DMS53 (cell line): Measurements from ENCODE around the gene OSTC.
"Not testable (repeated sequence)": the region's sequence is repeated elsewhere in the genome, so short reads cannot be mapped to it uniquely, and the experiment has no call there.

ENCODE experiments used
- DNase-seq: peaks from one replicate; lab custom pipeline; 2025; lab: John Stamatoyannopoulos, UW

The OSTC gene

GRCh38 chr4:108646706-108647105 lies 3.7 kb upstream of the OSTC start:
- no peak for DNase-seq

GRCh38 chr4:108649863-108650211 lies 562 bp upstream of the OSTC start:
- DNase-seq, result no peak

- DNase-seq, result peak; percentile 31
These were observed 804 bp downstream of the OSTC start for GRCh38 chr4:108651014-108651791.

- DNase-seq, result no peak
These were observed 12.2 kb downstream of the OSTC start for GRCh38 chr4:108662629-108663028.

- DNase-seq, result no peak
These were observed 24.1 kb downstream of the OSTC start for GRCh38 chr4:108674356-108674977.

- no peak for DNase-seq
These were observed 31.0 kb downstream of the OSTC start for GRCh38 chr4:108681321-108681809.

GRCh38 chr4:108683479-108683878 lies 33.1 kb downstream of the OSTC start:
- DNase-seq, result peak; percentile 67

GRCh38 chr4:108685036-108685686 lies 34.8 kb downstream of the OSTC start:
- no peak for DNase-seq

GRCh38 chr4:108690738-108691137 lies 40.3 kb downstream of the OSTC start:
- DNase-seq, result no peak

- DNase-seq, result no peak
These were observed 42.8 kb downstream of the OSTC start for GRCh38 chr4:108693211-108693610.

- DNase-seq, result no peak
These were observed 43.4 kb downstream of the OSTC start for GRCh38 chr4:108693819-108694218.

GRCh38 chr4:108694423-108694822 lies 44.0 kb downstream of the OSTC start:
- peak; percentile 44 for DNase-seq

GRCh38 chr4:108695062-108695461 lies 44.7 kb downstream of the OSTC start:
- no peak for DNase-seq

GRCh38 chr4:108696160-108696559 lies 45.8 kb downstream of the OSTC start:
- DNase-seq, result no peak

- no peak for DNase-seq
These were observed 49.8 kb downstream of the OSTC start for GRCh38 chr4:108700081-108700757.

- DNase-seq, result no peak
These were observed 52.6 kb downstream of the OSTC start for GRCh38 chr4:108702960-108703359.

GRCh38 chr4:108703370-108703769 lies 53.0 kb downstream of the OSTC start:
- DNase-seq, result no peak

GRCh38 chr4:108703966-108704365 lies 53.6 kb downstream of the OSTC start:
- DNase-seq, result no peak

- no peak for DNase-seq
These were observed 55.9 kb downstream of the OSTC start for GRCh38 chr4:108706289-108706688.

GRCh38 chr4:108709234-108709633 lies 58.8 kb downstream of the OSTC start:
- DNase-seq, result no peak

GRCh38 chr4:108709722-108710121 lies 59.3 kb downstream of the OSTC start:
- no peak for DNase-seq

- DNase-seq, result not testable (repeated sequence)
These were observed 60.2 kb downstream of the OSTC start for GRCh38 chr4:108710578-108710977.

GRCh38 chr4:108714880-108715279 lies 64.5 kb downstream of the OSTC start:
- DNase-seq, result no peak
